OCI-LY3 (cell line): ENCODE results near the gene PARD6G.

Source experiments
- H2AFZ ChIP-seq: fragments of 200-600, 300-600 bp; shearing (Covaris generic); 2 replicates; pipeline ENCODE4 v1.6.0; 2014; ENCODE audit warnings: antibody characterized with exemption, low read depth, low read length
- H3K27ac ChIP-seq: fragments of 200-600, 300-600 bp; sonication (generic); 2 replicates; pipeline ENCODE4 v1.5.1; 2014; ENCODE audit warnings: mild to moderate bottlenecking, low read length, moderate library complexity, mixed read lengths
- H3K27me3 ChIP-seq: fragments of 200-600, 300-600 bp; sonication (generic); 2 replicates; pipeline ENCODE4 v1.6.1; 2014; ENCODE audit warnings: low read depth, low read length, mixed read lengths
- H3K36me3 ChIP-seq: fragments of 200-600, 300-600 bp; sonication (generic); replicated peaks from 2 replicates; pipeline ENCODE3; 2014; ENCODE audit warnings: low read depth, low read length, mixed read lengths
- H3K4me1 ChIP-seq: fragments of 300-600, 200-600 bp; sonication (generic); 2 replicates; pipeline ENCODE4 v1.6.1; 2014; ENCODE audit warnings: low read length, mixed read lengths
- H3K4me2 ChIP-seq: fragments of 200-600, 300-600 bp; sonication (generic); 2 replicates; pipeline ENCODE4 v1.6.1; 2014; ENCODE audit warnings: low read length, mixed read lengths
- H3K4me3 ChIP-seq: fragments of 300-600, 200-600 bp; sonication (generic); 2 replicates; pipeline ENCODE4 v1.5.1; 2014; ENCODE audit warnings: antibody characterized with exemption, mild to moderate bottlenecking, low read length, moderate library complexity
- H3K79me2 ChIP-seq: fragments of 300-600, 200-600 bp; shearing (Covaris generic); 2 replicates; pipeline ENCODE4 v1.6.1; 2014; ENCODE audit warnings: mild to moderate bottlenecking, low read length, mixed read lengths
- H3K9ac ChIP-seq: fragments of 300-600, 200-600 bp; shearing (Covaris generic); 2 replicates; pipeline ENCODE4 v1.6.0; 2014; ENCODE audit warnings: mild to moderate bottlenecking, low read length, moderate library complexity
- H3K9me3 ChIP-seq: fragments of 200-600, 300-600 bp; shearing (Covaris generic); 2 replicates; pipeline ENCODE4 v1.6.1; 2014; ENCODE audit warnings: low read length, mixed read lengths; ENCODE audit not compliant: insufficient read depth
- H4K20me1 ChIP-seq: fragments of 200-600, 300-600 bp; sonication (generic); 2 replicates; pipeline ENCODE4 v1.6.1; 2016; ENCODE audit warnings: low read length, mixed read lengths; ENCODE audit not compliant: insufficient read depth
- CTCF ChIP-seq: fragments of 200-600, 300-600 bp; sonication (generic); IDR thresholded peaks from 2 replicates; pipeline ENCODE4 v1.5.1; 2014; ENCODE audit warnings: antibody characterized with exemption, low read length, low read depth
- EZH2phosphoT487 ChIP-seq: fragments of 200-600 bp; shearing (Covaris generic); IDR thresholded peaks from 2 replicates; pipeline ENCODE4 v1.6.1; 2018; ENCODE audit warnings: antibody characterized with exemption, mixed run types, low read depth

PARD6G gene

DNA sequence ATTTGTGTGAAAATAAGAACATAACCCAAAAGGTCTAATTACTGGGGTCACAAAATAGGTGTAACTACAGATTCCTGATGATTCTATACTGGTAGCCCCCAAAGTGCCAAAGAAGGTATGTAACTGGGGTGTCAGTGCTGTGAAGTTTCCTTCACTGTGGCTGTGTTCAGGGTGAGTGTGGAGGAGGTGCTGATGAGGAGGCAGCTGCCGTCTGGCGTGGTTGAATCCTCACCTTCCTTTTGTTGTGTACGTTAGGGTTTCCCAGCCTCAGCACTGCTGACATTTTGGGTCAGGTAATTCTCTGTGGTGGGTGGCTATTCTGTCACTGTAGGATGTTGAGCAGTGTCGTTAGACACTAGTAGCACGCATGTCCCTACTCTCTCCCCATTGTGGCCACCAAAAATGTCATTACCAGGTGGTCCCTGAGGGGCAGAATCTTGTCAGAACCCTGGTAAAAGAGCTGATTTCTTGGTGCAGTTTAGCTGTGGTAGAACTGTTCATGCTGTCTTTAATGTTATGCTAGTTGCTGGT, 106.8 kb downstream of the PARD6G start:
- H3K4me1 ChIP-seq, result peaks cover 13% of the 10 kb centered on the region
- no peak overlapping the region for H2AFZ ChIP-seq
- peaks cover 26% of the 10 kb centered on the region for H4K20me1 ChIP-seq
- H3K4me3 ChIP-seq, result no peak overlapping the region
- no peaks in the 10 kb centered on the region for H3K27me3 ChIP-seq
- H3K4me2 ChIP-seq, result no peak overlapping the region
- no peaks in the 10 kb centered on the region for H3K79me2 ChIP-seq
- peaks cover 42% of the 10 kb centered on the region for H3K36me3 ChIP-seq
- H3K9me3 ChIP-seq, result no peaks in the 10 kb centered on the region
- TF ChIP-seq CTCF (no peak), EZH2phosphoT487 (no peak)
- H3K27ac ChIP-seq, result no peak overlapping the region
- no peak overlapping the region for H3K9ac ChIP-seq

DNA sequence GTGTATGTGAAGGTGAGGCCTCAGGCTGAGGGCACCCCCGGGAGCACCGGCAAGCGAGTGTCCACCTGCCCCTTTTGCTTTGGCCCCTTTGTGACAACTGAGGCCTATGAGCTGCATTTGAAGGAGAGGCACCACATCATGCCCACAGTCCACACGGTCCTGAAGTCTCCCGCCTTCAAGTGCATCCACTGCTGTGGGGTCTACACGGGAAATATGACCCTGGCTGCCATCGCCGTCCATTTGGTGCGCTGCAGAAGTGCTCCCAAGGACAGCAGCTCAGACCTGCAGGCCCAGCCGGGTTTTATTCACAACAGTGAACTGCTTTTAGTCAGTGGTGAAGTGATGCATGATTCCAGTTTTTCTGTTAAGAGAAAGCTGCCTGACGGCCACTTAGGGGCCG, 109.3 kb downstream of the PARD6G start:
- peaks cover 65% of the 10 kb centered on the region for H3K36me3 ChIP-seq
- no peak overlapping the region for H3K4me2 ChIP-seq
- H3K79me2 ChIP-seq, result no peaks in the 10 kb centered on the region
- H3K9me3 ChIP-seq, result no peaks in the 10 kb centered on the region
- no peak overlapping the region for H3K27ac ChIP-seq
- no peaks in the 10 kb centered on the region for H3K27me3 ChIP-seq
- TF ChIP-seq CTCF (no peak), EZH2phosphoT487 (no peak)
- no peak overlapping the region for H2AFZ ChIP-seq
- H4K20me1 ChIP-seq, result peaks cover 15% of the 10 kb centered on the region; the same call in 1 of the 2 replicates
- H3K4me1 ChIP-seq, result no peaks in the 10 kb centered on the region
- H3K4me3 ChIP-seq, result no peak overlapping the region
- H3K9ac ChIP-seq, result no peak overlapping the region

DNA sequence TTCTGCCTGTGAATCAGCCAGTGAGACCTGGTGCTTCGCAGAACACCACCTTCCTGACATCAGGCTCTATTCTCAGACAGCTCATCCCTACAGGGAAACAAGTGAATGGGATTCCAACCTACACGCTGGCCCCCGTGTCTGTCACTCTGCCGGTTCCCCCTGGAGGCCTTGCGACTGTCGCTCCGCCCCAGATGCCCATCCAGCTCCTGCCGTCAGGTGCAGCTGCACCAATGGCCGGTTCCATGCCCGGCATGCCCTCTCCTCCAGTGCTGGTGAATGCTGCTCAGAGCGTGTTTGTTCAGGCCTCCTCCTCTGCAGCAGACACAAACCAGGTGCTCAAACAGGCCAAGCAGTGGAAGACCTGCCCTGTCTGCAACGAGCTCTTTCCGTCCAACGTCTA, 110.2 kb downstream of the PARD6G start:
- Histone ChIP-seq H3K36me3 (peaks cover 67% of the 10 kb centered on the region), H3K27ac (no peak overlapping the region), H3K27me3 (no peaks in the 10 kb centered on the region), H3K4me2 (no peak overlapping the region), H3K9ac (no peak overlapping the region), H3K79me2 (peaks cover 3% of the 10 kb centered on the region), H2AFZ (no peak overlapping the region), H3K4me1 (no peaks in the 10 kb centered on the region), H3K9me3 (no peaks in the 10 kb centered on the region), H3K4me3 (no peak overlapping the region), H4K20me1 (peaks cover 16% of the 10 kb centered on the region)
- no peak for TF ChIP-seq CTCF
- TF ChIP-seq EZH2phosphoT487, result no peak

GRCh38 chr18:80136679-80137078, 110.6 kb downstream of the PARD6G start:
- Histone ChIP-seq H3K4me3 (no peak overlapping the region), H3K9me3 (no peaks in the 10 kb centered on the region), H3K36me3 (peaks cover 71% of the 10 kb centered on the region), H3K27ac (no peak overlapping the region), H3K27me3 (no peaks in the 10 kb centered on the region), H3K4me2 (no peak overlapping the region), H3K4me1 (no peaks in the 10 kb centered on the region), H2AFZ (no peak overlapping the region), H3K9ac (no peak overlapping the region), H3K79me2 (peaks cover 4% of the 10 kb centered on the region), H4K20me1 (peaks cover 14% of the 10 kb centered on the region)
- no peak for TF ChIP-seq EZH2phosphoT487
- no peak for TF ChIP-seq CTCF
